ENCODE data around the gene PSMD5.

DNA sequence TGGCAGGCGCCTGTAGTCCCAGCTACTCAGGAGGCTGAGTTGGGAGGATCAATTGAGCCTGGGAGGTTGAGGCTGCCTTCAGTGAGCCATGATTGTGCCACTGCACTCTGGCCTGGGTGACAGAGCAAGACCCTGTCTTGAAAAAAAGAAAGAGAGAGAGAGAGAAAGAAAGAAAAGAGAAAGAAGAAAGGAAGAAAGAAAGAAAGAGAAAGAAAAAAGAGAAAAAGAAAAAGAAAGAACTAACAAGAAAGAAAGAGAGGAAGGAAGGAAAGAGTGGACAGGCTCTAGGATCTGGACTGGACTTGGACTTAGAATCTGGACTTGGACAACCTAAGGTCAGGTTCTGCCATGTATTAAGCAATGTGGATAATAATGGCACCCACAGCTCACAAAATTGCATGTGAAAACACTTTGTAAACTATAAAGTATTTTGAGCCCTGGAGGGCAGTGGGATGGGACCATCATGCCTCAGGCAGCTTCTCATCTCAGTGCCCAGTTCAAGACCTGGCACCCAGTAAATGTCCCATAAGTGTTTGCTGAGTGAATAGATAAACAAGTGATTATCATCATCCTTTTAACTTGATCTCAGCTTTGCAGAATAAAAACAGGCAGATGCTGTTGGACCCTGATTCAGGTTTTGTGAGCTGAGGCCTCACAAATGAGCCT is 47.0 kb upstream of the PSMD5 start:
- TF ChIP-seq, protein P1, sequence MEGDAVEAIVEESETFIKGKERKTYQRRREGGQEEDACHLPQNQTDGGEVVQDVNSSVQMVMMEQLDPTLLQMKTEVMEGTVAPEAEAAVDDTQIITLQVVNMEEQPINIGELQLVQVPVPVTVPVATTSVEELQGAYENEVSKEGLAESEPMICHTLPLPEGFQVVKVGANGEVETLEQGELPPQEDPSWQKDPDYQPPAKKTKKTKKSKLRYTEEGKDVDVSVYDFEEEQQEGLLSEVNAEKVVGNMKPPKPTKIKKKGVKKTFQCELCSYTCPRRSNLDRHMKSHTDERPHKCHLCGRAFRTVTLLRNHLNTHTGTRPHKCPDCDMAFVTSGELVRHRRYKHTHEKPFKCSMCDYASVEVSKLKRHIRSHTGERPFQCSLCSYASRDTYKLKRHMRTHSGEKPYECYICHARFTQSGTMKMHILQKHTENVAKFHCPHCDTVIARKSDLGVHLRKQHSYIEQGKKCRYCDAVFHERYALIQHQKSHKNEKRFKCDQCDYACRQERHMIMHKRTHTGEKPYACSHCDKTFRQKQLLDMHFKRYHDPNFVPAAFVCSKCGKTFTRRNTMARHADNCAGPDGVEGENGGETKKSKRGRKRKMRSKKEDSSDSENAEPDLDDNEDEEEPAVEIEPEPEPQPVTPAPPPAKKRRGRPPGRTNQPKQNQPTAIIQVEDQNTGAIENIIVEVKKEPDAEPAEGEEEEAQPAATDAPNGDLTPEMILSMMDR (optimal IDR thresholded peaks at IDR 0.05 in 1 of 3, IDR thresholded peaks at IDR 0.05 in 1 of 3, conservative IDR thresholded peaks at IDR 0.05 in 1 of 3; ENCODE audit: extremely low read depth in 1 of 3, insufficient read depth in 2 of 3, low read length in 3 of 3) = no peak
- TF ChIP-seq EZH2 (IDR thresholded peaks at IDR 0.05; ENCODE audit: low read length) = no peak
